Measurements from ENCODE around the gene COL1A1. TPM values are rescaled to one million over a fixed set of nuclear protein-coding genes. Genes with fewer than 3 reads are reported as not detected.

The COL1A1 gene
- 10 to 100 TPM; 15.4 to 16.6 TPM for total RNA-seq
- total RNA-seq: 0.81 to 8.6 reads per million in 2 donors

- Mint-ChIP-seq H3K27ac (peak within 1 kb of the TSS; percentile 73), H3K4me3 (peak within 1 kb of the TSS; percentile 85), H3K27me3 (peaks cover 72% of the 10 kb centered on the region), H3K4me1 (peaks cover 23% of the 10 kb centered on the region), H3K36me3 (ENCODE audit: low read depth) (peaks cover 12% of the 10 kb centered on the region)
- ATAC-seq (no peak), DNase-seq (no peak)
- no peaks in the 10 kb centered on the region for H3K9me3 ChIP-seq (ENCODE audit: control insufficient read depth, low read length, poor library complexity, severe bottlenecking)
Observed at GRCh38 chr17:50201276-50201854, at the start of gene COL1A1. Gene COL1A1, minus strand, starts transcription at chr17:50201631. Its CDS starts 118 bp downstream, at chr17:50201513.

- H3K36me3 Mint-ChIP-seq (ENCODE audit: low read depth): no peaks in the 10 kb centered on the region
- H3K27me3 Mint-ChIP-seq: peaks cover 29% of the 10 kb centered on the region
- ATAC-seq (no peak), DNase-seq (no peak)
- no peak overlapping the region for H3K4me3 Mint-ChIP-seq
- H3K9me3 ChIP-seq (ENCODE audit: control insufficient read depth, low read length, poor library complexity, severe bottlenecking): no peaks in the 10 kb centered on the region
- H3K27ac Mint-ChIP-seq: no peak overlapping the region
- H3K4me1 Mint-ChIP-seq: no peaks in the 10 kb centered on the region
Observed at GRCh38 chr17:50248255-50248654, 46.8 kb upstream of the COL1A1 start.

GRCh38 chr17:50244771-50245170 is 43.3 kb upstream of the COL1A1 start:
- Mint-ChIP-seq H3K4me1 (no peaks in the 10 kb centered on the region), H3K27ac (no peak overlapping the region), H3K27me3 (peaks cover 32% of the 10 kb centered on the region), H3K4me3 (no peak overlapping the region), H3K36me3 (ENCODE audit: low read depth) (no peaks in the 10 kb centered on the region)
- no peak for ATAC-seq
- DNase-seq: no peak
- H3K9me3 ChIP-seq (ENCODE audit: control insufficient read depth, low read length, poor library complexity, severe bottlenecking): no peaks in the 10 kb centered on the region

GRCh38 chr17:50241431-50241830 is 40.0 kb upstream of the COL1A1 start:
- H3K36me3 Mint-ChIP-seq (ENCODE audit: low read depth): peaks cover 3% of the 10 kb centered on the region
- H3K9me3 ChIP-seq (ENCODE audit: control insufficient read depth, low read length, poor library complexity, severe bottlenecking): no peaks in the 10 kb centered on the region
- H3K4me1 Mint-ChIP-seq: peaks cover 3% of the 10 kb centered on the region
- no peak for DNase-seq
- no peak overlapping the region for H3K4me3 Mint-ChIP-seq
- H3K27ac Mint-ChIP-seq: no peak overlapping the region
- peaks cover 47% of the 10 kb centered on the region for H3K27me3 Mint-ChIP-seq
- no peak for ATAC-seq

GRCh38 chr17:50240851-50241250 is 39.4 kb upstream of the COL1A1 start:
- peaks cover 3% of the 10 kb centered on the region for H3K4me1 Mint-ChIP-seq
- DNase-seq (no peak), ATAC-seq (no peak)
- H3K27me3 Mint-ChIP-seq: peaks cover 50% of the 10 kb centered on the region
- H3K27ac Mint-ChIP-seq: no peak overlapping the region
- H3K36me3 Mint-ChIP-seq (ENCODE audit: low read depth): peaks cover 3% of the 10 kb centered on the region
- no peaks in the 10 kb centered on the region for H3K9me3 ChIP-seq (ENCODE audit: control insufficient read depth, low read length, poor library complexity, severe bottlenecking)
- H3K4me3 Mint-ChIP-seq: no peak overlapping the region

- H3K4me3 Mint-ChIP-seq: no peak overlapping the region
- peaks cover 3% of the 10 kb centered on the region for H3K4me1 Mint-ChIP-seq
- ATAC-seq (no peak), DNase-seq (no peak)
- no peak overlapping the region for H3K27ac Mint-ChIP-seq
- no peaks in the 10 kb centered on the region for H3K9me3 ChIP-seq (ENCODE audit: control insufficient read depth, low read length, poor library complexity, severe bottlenecking)
- peaks cover 55% of the 10 kb centered on the region for H3K27me3 Mint-ChIP-seq
- peaks cover 3% of the 10 kb centered on the region for H3K36me3 Mint-ChIP-seq (ENCODE audit: low read depth)
Observed at GRCh38 chr17:50239937-50240336, 38.5 kb upstream of the COL1A1 start.

GRCh38 chr17:50238601-50239280 is 37.3 kb upstream of the COL1A1 start:
- ATAC-seq (no peak), DNase-seq (no peak)
- Mint-ChIP-seq H3K4me1 (peaks cover 3% of the 10 kb centered on the region), H3K27me3 (peaks cover 55% of the 10 kb centered on the region), H3K36me3 (ENCODE audit: low read depth) (peaks cover 3% of the 10 kb centered on the region), H3K27ac (no peak overlapping the region), H3K4me3 (no peak overlapping the region)
- H3K9me3 ChIP-seq (ENCODE audit: control insufficient read depth, low read length, poor library complexity, severe bottlenecking): no peaks in the 10 kb centered on the region

GRCh38 chr17:50237901-50238300 is 36.5 kb upstream of the COL1A1 start:
- no peak for ATAC-seq
- H3K27me3 Mint-ChIP-seq: peaks cover 54% of the 10 kb centered on the region

GRCh38 chr17:50234581-50234980 is 33.1 kb upstream of the COL1A1 start:
- no peak overlapping the region for H3K27ac Mint-ChIP-seq
- peaks cover 39% of the 10 kb centered on the region for H3K27me3 Mint-ChIP-seq
- H3K9me3 ChIP-seq (ENCODE audit: control insufficient read depth, low read length, poor library complexity, severe bottlenecking): no peaks in the 10 kb centered on the region
- H3K4me3 Mint-ChIP-seq: no peak overlapping the region
- DNase-seq (no peak), ATAC-seq (no peak)
- peaks cover 3% of the 10 kb centered on the region for H3K36me3 Mint-ChIP-seq (ENCODE audit: low read depth)
- H3K4me1 Mint-ChIP-seq: peaks cover 3% of the 10 kb centered on the region

More at GRCh38 chr17:50237901-50238300, 36.5 kb upstream of the COL1A1 start:
- Mint-ChIP-seq H3K4me1 (peaks cover 3% of the 10 kb centered on the region), H3K4me3 (no peak overlapping the region), H3K36me3 (ENCODE audit: low read depth) (peaks cover 3% of the 10 kb centered on the region), H3K27ac (no peak overlapping the region)
- no peaks in the 10 kb centered on the region for H3K9me3 ChIP-seq (ENCODE audit: control insufficient read depth, low read length, poor library complexity, severe bottlenecking)
- no peak for DNase-seq

GRCh38 chr17:50225701-50226240 is 24.3 kb upstream of the COL1A1 start:
- peaks cover 4% of the 10 kb centered on the region for H3K4me1 Mint-ChIP-seq

GRCh38 chr17:50222922-50223321 is 21.5 kb upstream of the COL1A1 start:
- peaks cover 4% of the 10 kb centered on the region for H3K4me1 Mint-ChIP-seq
- ATAC-seq (no peak), DNase-seq (no peak)
- no peak overlapping the region for H3K27ac Mint-ChIP-seq
- no peak overlapping the region for H3K4me3 Mint-ChIP-seq
- H3K27me3 Mint-ChIP-seq: peaks cover 22% of the 10 kb centered on the region
- no peaks in the 10 kb centered on the region for H3K9me3 ChIP-seq (ENCODE audit: control insufficient read depth, low read length, poor library complexity, severe bottlenecking)
- H3K36me3 Mint-ChIP-seq (ENCODE audit: low read depth): peaks cover 2% of the 10 kb centered on the region

More at GRCh38 chr17:50225701-50226240, 24.3 kb upstream of the COL1A1 start:
- H3K9me3 ChIP-seq (ENCODE audit: control insufficient read depth, low read length, poor library complexity, severe bottlenecking): no peaks in the 10 kb centered on the region
- Mint-ChIP-seq H3K4me3 (no peak overlapping the region), H3K36me3 (ENCODE audit: low read depth) (peaks cover 4% of the 10 kb centered on the region), H3K27me3 (peaks cover 9% of the 10 kb centered on the region), H3K27ac (no peak overlapping the region)
- no peak for ATAC-seq
- DNase-seq: no peak

- Mint-ChIP-seq H3K36me3 (ENCODE audit: low read depth) (peaks cover 2% of the 10 kb centered on the region), H3K27me3 (peaks cover 31% of the 10 kb centered on the region), H3K27ac (peak overlapping the region; percentile 4), H3K4me3 (no peak overlapping the region), H3K4me1 (peaks cover 4% of the 10 kb centered on the region)
- ATAC-seq: no peak
- no peaks in the 10 kb centered on the region for H3K9me3 ChIP-seq (ENCODE audit: control insufficient read depth, low read length, poor library complexity, severe bottlenecking)
- no peak for DNase-seq
Observed at GRCh38 chr17:50221864-50222545, 20.6 kb upstream of the COL1A1 start.

GRCh38 chr17:50221266-50221863 is 19.9 kb upstream of the COL1A1 start:
- no peak overlapping the region for H3K4me3 Mint-ChIP-seq
- H3K36me3 Mint-ChIP-seq (ENCODE audit: low read depth): peaks cover 2% of the 10 kb centered on the region
- peak overlapping the region; percentile 4 for H3K27ac Mint-ChIP-seq

More at GRCh38 chr17:50221266-50221863, 19.9 kb upstream of the COL1A1 start:
- Mint-ChIP-seq H3K27me3 (peaks cover 33% of the 10 kb centered on the region), H3K4me1 (peaks cover 4% of the 10 kb centered on the region)
- no peaks in the 10 kb centered on the region for H3K9me3 ChIP-seq (ENCODE audit: control insufficient read depth, low read length, poor library complexity, severe bottlenecking)
- DNase-seq (no peak), ATAC-seq (no peak)
